ENCODE measurements around the gene SINHCAF. TPM values are rescaled to one million over a fixed set of nuclear protein-coding genes. Genes with fewer than 3 reads are reported as not detected.

Gene SINHCAF
- total and polyA plus RNA-seq, 4 donors: 2.3 to 10.3 (median 4.9) TPM

GRCh38 chr12:31322801-31323207 is 3.1 kb downstream of the SINHCAF start:
- Histone ChIP-seq H3K9me3 (ENCODE audit: control insufficient read depth in 4 of 4, low read length in 3 of 4) (no peaks in the 10 kb centered on the region), H3K9ac (ENCODE audit: low read depth in 1 of 2, low read length in 2 of 2) (peak overlapping the region in 1 of 2 donors; percentile 75), H3K27me3 (ENCODE audit: control insufficient read depth in 4 of 4, insufficient read depth in 4 of 4, low read length in 3 of 4) (no peaks in the 10 kb centered on the region), H3K4me1 (ENCODE audit: control insufficient read depth in 4 of 4, insufficient read depth in 4 of 4, low read length in 3 of 4) (peaks cover 2 to 14% (median 5%) of the 10 kb centered on the region in 4 donors), H3K27ac (ENCODE audit: low read depth in 1 of 2, low read length in 2 of 2) (no peak overlapping the region), H3K36me3 (ENCODE audit: control insufficient read depth in 4 of 4, insufficient read depth in 3 of 4, low read depth in 1 of 4, low read length in 3 of 4) (no peaks in the 10 kb centered on the region), H3K4me3 (ENCODE audit: low read depth in 1 of 3, low read length in 3 of 3) (no peak overlapping the region)
- 75% methylated on average over 5 of the region's 5 CpGs for WGBS
- TF ChIP-seq HNF4A (conservative IDR thresholded peaks at IDR 0.05) (no peak), FOXA1 (IDR thresholded peaks at IDR 0.05) (no peak), HNF4G (IDR thresholded peaks at IDR 0.05) (no peak), ATF3 (IDR thresholded peaks at IDR 0.05) (no peak), YY1 (IDR thresholded peaks at IDR 0.05) (no peak), FOXA2 (IDR thresholded peaks at IDR 0.05) (no peak), CTCF (IDR thresholded peaks at IDR 0.05; ENCODE audit: low read depth, low read length, missing input control) (no peak), MAX (IDR thresholded peaks at IDR 0.05) (no peak), TAF1 (conservative IDR thresholded peaks at IDR 0.05) (no peak)
- no peak for DNase-seq (ENCODE audit: low spot score)

- Histone ChIP-seq H3K4me3 (ENCODE audit: low read depth in 1 of 3, low read length in 3 of 3) (no peak overlapping the region), H3K9ac (ENCODE audit: low read depth in 1 of 2, low read length in 2 of 2) (no peak overlapping the region), H3K27me3 (ENCODE audit: control insufficient read depth in 4 of 4, insufficient read depth in 4 of 4, low read length in 3 of 4) (no peaks in the 10 kb centered on the region), H3K9me3 (ENCODE audit: control insufficient read depth in 4 of 4, low read length in 3 of 4) (no peaks in the 10 kb centered on the region), H3K4me1 (ENCODE audit: control insufficient read depth in 4 of 4, insufficient read depth in 4 of 4, low read length in 3 of 4) (peaks cover 2 to 15% (median 7%) of the 10 kb centered on the region in 4 donors), H3K27ac (ENCODE audit: low read depth in 1 of 2, low read length in 2 of 2) (no peak overlapping the region), H3K36me3 (ENCODE audit: control insufficient read depth in 4 of 4, insufficient read depth in 3 of 4, low read depth in 1 of 4, low read length in 3 of 4) (no peaks in the 10 kb centered on the region)
- DNase-seq (ENCODE audit: low spot score): no peak
- 93% methylated on average over 1 of the region's 1 CpG for WGBS
- no peak for TF ChIP-seq JUND (IDR thresholded peaks at IDR 0.05)
- no peak for TF ChIP-seq EGR1 (IDR thresholded peaks at IDR 0.05; ENCODE audit: low read depth in 2 of 2)
- TF ChIP-seq MAX (IDR thresholded peaks at IDR 0.05): no peak
- TF ChIP-seq SP1 (IDR thresholded peaks at IDR 0.05): no peak
- no peak for TF ChIP-seq YY1 (IDR thresholded peaks at IDR 0.05)
- TF ChIP-seq REST (IDR thresholded peaks at IDR 0.05): no peak
- no peak for TF ChIP-seq HNF4G (IDR thresholded peaks at IDR 0.05)
- no peak for TF ChIP-seq ATF3 (IDR thresholded peaks at IDR 0.05)
- no peak for TF ChIP-seq RXRA (IDR thresholded peaks at IDR 0.05)
- TF ChIP-seq NR2F2 (IDR thresholded peaks at IDR 0.05): no peak
Measured at GRCh38 chr12:31321897-31322228, 4.1 kb downstream of the SINHCAF start.

All from liver (tissue), 9 donors.